B cell (primary cell): ENCODE results near the gene CORO2A.

Source experiments
- EZH2 ChIP-seq: IDR thresholded peaks from 2 replicates; pipeline ENCODE4 v1.6.1; 2012; ENCODE audit warnings: borderline replicate concordance, low read depth, mild to moderate bottlenecking, moderate library complexity, low read length; ENCODE audit not compliant: insufficient read depth, poor library complexity, severe bottlenecking
- TF ChIP-seq, protein P1 (sequence below): fragments of 200-600 bp; IDR thresholded peaks from one replicate; pipeline ENCODE4 v1.8.0; 2022; ENCODE audit warnings: antibody characterized with exemption, mild to moderate bottlenecking

DNA sequence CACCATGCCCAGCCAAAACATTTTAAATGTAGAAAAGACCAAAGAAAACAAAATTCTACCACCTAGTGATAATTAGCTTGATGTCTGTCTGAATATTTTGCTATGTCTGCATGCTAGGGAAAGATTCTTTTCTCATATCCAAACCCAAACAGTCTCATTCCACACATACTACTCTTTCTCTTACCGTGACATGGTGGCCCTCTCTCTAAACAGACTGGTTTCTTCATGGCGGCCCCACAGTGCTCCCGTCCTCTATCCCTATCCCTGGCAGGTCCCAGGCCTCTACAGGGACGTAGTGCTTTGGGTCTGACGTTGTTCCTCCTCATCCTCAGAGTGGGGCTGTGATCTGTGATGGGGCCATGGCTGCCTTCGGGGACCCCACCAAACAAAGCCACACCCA, 8.1 kb downstream of the CORO2A start:
- TF ChIP-seq EZH2 = no peak
- TF ChIP-seq, protein P1, sequence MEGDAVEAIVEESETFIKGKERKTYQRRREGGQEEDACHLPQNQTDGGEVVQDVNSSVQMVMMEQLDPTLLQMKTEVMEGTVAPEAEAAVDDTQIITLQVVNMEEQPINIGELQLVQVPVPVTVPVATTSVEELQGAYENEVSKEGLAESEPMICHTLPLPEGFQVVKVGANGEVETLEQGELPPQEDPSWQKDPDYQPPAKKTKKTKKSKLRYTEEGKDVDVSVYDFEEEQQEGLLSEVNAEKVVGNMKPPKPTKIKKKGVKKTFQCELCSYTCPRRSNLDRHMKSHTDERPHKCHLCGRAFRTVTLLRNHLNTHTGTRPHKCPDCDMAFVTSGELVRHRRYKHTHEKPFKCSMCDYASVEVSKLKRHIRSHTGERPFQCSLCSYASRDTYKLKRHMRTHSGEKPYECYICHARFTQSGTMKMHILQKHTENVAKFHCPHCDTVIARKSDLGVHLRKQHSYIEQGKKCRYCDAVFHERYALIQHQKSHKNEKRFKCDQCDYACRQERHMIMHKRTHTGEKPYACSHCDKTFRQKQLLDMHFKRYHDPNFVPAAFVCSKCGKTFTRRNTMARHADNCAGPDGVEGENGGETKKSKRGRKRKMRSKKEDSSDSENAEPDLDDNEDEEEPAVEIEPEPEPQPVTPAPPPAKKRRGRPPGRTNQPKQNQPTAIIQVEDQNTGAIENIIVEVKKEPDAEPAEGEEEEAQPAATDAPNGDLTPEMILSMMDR = no peak
